OCI-LY1 (cell line): Measurements from ENCODE around the gene SLAMF9.

Experiments used
- EZH2 ChIP-seq: fragments of 200-600 bp; sonication (generic), shearing (Covaris generic); IDR thresholded peaks from 2 replicates; pipeline ENCODE4 v1.8.0; 2017; ENCODE audit warnings: borderline replicate concordance, mixed run types, mild to moderate bottlenecking, antibody characterized with exemption, low read length, moderate library complexity, mixed read lengths
- TF ChIP-seq, protein P1 (sequence below): fragments of 200-600 bp; sonication (generic), shearing (Covaris generic); IDR thresholded peaks from 2 replicates; pipeline ENCODE4 v1.5.1; 2017; ENCODE audit warnings: mild to moderate bottlenecking, antibody characterized with exemption, low read length, moderate library complexity, mixed read lengths

DNA sequence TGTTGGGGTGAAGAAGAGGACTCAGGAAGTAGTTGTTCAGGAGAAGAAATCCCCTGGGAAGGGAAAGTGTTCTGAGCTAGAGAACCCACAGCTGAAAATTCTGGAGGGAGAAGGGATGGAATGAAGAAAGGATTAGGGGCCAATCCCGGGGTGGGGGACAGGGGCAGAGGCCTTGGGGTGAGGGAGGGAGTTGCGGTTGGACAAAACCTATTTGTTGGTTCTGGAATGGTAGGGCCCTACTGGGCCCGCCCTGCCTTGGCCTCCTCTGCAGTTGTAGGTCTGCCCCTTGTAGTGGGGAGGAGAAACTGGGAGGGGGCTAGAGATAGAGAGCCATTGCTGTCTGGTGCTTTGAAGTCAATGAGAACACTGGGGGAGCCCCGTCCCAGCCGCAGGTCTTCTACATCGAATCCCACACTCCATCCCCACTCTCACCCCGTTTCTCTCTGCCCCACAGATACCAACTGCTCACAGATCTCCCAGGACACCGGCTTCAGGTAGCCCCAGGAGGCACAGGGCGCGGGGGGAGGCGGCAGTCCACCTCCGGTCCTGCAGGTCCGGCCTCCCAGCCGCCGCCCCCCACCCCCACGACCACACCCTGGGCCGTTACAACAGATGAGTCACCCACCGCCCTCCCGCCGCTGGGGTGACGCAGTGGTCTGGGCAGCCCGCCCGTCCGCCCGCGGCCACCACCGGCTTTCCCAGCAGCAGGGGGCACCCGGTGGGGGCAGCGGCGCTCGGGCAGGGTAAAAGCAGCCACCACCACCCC lies 29.8 kb downstream of the SLAMF9 start:
- TF ChIP-seq, protein P1, sequence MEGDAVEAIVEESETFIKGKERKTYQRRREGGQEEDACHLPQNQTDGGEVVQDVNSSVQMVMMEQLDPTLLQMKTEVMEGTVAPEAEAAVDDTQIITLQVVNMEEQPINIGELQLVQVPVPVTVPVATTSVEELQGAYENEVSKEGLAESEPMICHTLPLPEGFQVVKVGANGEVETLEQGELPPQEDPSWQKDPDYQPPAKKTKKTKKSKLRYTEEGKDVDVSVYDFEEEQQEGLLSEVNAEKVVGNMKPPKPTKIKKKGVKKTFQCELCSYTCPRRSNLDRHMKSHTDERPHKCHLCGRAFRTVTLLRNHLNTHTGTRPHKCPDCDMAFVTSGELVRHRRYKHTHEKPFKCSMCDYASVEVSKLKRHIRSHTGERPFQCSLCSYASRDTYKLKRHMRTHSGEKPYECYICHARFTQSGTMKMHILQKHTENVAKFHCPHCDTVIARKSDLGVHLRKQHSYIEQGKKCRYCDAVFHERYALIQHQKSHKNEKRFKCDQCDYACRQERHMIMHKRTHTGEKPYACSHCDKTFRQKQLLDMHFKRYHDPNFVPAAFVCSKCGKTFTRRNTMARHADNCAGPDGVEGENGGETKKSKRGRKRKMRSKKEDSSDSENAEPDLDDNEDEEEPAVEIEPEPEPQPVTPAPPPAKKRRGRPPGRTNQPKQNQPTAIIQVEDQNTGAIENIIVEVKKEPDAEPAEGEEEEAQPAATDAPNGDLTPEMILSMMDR = no peak
- TF ChIP-seq EZH2 = no peak
